Nucleus accumbens (tissue), 56 donors: ENCODE measurements around the gene CHURC1.

Source experiments
- DNase-seq, 56 donors: peaks; one replicate each; lab custom pipeline; 2025; lab: John Stamatoyannopoulos, UW

CHURC1 gene

GRCh38 chr14:64914237-64915028 lies at the start of gene CHURC1:
Gene CHURC1, plus strand, starts transcription at chr14:64914455. Its CDS starts 41 bp downstream, at chr14:64914496.
- DNase-seq = peak; percentile 73 to 99 (median 94)

- peak in 1 of 56 donors; percentile 4 for DNase-seq
Measured at GRCh38 chr14:64865109-64865508, 49.1 kb upstream of the CHURC1 start.

DNA sequence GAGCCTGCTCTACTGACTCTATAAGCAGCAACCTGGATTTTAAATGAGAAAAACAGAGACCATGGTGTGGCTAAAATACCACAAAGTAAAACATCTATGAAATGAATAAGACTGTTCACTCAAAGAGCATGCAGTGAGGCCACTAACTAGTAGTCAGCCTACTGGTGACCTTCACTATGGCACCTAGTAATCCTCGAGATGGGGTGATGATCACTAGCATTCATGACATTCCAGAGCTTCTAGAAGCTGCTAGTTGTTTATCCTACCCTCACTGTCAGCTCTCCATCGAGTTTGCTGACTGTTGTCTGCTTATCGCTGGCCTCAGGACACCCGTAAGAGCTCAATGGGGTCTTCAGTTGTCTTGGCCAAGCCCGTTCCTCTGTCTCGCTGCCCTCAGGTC lies 48.3 kb upstream of the CHURC1 start:
- DNase-seq = no peak

- DNase-seq = no peak
Measured at GRCh38 chr14:64867182-64867581, 47.1 kb upstream of the CHURC1 start.

DNA sequence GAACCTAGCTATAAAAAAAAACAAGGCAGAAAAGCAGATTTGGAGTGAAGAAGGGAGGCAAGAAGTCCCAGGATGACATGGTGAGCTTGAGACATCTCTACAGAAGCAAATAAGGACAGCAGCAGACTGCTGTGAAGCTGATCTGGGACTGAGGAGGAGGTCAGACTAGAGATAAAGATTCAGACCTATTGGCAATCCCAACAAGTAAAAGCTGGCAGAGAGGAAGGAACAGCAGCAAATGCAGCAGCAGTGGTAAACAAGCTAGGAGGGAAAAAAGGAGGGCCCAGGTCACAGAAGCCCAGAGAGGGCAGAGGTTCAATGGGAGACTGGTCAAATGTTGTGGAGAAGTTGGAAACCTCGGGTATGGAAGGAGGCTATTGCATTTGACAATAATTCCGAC lies 45.9 kb upstream of the CHURC1 start:
- no peak for DNase-seq

GRCh38 chr14:64868841-64869240 lies 45.4 kb upstream of the CHURC1 start:
- no peak for DNase-seq

DNA sequence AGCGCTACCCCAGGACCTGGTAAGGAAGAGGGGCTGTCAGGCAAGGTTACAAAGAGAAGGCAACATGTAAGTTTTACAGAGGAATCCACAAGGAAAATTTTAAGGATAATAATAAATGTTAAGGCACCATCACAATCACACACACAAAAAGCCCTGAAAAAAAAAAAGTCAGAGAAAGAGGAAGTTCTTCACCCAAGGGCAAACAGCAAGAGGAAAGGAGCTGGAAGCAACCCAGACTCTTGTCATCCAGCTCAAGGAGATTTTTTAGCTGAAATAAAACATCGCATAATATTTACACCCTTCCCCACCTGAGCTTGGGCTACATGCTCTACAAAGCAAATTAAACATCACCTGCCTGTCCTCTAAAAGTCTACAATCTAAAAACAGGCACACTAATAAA lies 44.1 kb upstream of the CHURC1 start:
- no peak for DNase-seq

DNA sequence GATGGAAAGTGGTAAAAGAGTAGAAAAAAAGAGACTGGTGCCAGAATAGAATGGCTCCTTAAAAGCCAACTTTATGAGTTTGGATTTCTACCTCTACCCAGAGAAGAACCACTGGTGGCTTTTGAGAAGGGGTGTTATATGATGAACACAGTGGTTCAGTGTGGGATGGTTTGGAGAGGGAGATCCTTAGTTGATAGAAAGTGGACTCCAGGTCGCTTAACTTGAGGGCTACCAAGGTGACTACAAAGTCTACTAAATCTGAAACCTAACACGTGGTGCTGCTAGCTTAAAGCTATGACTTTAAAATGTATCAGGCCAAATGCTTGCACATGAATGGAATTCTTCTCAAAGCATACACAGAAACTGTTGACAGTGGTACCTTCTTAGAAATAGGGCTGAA lies 42.9 kb upstream of the CHURC1 start:
- no peak for DNase-seq

DNA sequence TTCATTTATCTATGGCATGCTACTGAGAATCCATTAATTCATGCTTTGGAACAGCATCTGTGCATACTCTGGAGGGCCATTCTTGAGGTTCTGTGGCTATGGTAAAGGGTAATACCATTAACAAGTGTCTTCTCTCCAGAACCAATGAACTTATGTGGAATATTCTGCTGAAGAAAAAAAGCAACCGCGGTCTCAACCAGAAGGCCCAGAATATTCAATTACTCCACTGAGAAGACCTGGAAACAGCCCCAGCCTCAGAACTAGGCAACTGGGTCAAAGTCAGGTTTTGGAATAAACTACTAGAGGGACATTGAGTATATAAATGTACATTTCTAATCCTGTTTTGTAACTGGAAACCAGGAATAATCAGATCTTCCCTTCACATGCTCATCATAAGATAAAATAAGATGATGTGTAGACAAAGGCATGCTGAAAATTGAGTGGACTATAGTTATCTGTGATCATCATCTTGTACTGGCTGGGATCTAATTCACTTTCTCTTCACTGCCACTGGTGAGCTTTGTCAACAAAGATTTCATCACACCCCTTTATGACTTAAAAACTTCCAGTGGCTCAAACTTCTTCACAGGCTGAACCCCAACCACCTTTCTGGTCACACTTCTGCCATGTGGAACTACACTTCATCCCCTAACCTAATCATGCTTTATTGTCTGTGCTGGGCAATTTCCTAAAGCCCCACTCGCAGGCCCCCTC lies 40.6 kb upstream of the CHURC1 start:
- no peak for DNase-seq

DNA sequence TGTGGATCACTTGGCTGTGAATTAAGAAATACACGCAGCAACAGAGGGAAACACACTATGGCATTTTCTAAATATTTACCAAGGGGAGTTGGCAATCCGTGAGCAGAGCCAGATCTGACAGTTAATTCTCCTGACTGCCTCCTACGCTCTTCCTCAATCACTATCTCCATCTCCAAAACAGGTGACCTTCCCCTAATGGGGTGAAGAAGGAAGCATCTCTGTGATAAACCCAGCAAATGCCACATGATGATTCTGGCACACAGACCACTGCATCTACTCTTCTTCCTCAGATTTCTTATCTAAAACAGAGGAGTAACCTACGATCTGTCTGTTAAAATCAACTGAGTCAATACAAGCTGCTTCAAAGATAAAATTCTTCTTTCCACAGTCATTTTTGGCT lies 38.9 kb upstream of the CHURC1 start:
- no peak for DNase-seq

GRCh38 chr14:64877846-64878245 lies 36.4 kb upstream of the CHURC1 start:
- DNase-seq = no peak

DNA sequence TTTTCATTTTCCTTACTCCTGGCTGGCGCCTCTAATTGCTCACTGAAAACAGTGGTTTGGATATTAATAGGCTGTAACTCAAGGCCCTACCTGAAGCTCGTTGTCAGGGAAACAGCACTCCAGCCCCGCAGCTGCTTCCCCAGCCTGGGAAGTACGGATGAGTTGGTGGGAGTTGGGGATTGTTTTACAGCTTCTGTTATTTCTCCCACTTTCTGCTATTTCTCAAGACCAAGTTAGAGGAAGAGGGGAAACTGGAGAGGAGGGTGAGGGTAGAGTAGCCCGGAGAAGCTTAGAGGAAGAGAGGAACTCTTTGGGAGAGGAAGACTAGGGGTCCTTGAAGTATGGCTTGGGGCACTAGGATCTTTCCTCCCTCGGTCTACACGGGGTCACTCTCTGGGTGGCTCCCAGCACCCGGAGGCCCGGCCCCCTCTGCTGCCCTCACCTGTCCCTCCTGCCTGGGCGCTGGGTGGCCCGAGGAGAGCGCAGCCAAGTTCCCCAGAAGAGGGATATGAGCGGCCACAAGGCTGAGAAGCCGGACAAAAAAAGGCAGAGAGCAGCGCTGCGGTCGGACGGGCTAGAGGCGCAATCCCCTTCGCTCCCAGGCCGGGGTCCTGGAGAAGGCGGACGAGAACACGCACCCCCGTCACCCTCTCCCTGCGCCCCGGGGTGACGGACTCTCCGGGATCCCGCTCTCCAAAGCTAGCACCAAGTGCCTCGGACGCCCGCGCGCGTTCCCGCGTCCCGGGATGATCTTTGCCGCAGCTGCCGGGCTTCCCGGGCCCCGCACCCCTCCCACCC lies 35.2 kb upstream of the CHURC1 start:
- peak in 27 of 56 donors; percentile 5 to 72 (median 33) for DNase-seq

DNA sequence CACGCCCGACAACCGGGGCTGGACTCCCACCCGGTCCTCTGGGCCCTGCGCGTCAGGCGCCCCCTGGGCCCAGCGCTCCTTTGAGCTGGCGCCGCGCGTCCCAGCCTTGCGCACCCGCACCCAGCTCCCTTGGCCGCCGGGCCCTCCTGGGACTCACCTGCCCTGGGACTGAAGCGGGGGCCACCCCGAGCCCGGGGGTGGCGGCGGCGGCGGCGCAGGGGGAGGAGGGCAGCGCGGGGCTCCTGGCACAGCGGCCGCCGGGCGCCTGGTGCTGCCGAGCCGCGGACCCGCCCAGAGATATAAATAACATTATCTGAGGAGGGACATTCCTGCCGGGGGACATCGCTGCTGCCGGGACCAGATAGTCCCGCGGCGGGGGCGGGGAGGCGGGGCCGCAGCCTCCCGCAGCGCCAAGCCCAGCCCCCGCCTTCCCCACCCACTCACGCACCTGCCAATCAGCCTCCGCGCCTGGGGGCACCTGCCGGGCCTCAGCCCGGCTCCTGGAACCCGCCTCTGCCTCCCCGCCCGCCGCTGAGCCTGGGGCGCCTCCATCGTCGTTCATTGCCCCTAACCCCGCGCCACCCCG lies 34.5 kb upstream of the CHURC1 start, which contains the start of gene SPTB:
Gene SPTB (minus strand): TSS at position 273 of the 586 bp plus-strand sequence. CDS start 56,813 bp downstream, outside the sequence.
- DNase-seq = peak in 31 of 56 donors; percentile 8 to 75 (median 46)

- peak in 43 of 56 donors; percentile 5 to 80 (median 43) for DNase-seq
Measured at GRCh38 chr14:64880221-64881121, 33.8 kb upstream of the CHURC1 start.

DNA sequence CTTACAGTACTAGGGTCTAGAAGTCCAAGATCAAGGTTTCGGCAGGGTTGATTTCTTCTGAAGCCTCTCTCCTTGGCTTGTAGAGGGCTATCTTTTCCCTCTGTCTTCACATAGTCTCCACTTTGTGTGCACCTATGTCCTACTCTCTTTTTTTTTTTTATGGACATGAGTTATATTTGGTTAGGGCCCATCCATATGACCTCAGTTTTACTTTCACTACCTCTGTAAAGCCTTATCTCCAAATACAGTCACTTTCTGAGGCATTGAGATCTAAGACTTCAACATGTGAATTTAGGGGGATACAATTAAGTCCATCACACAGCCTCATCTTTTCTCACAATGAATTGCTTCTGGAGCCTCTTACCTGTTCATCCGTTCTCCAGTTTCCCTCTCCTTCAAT lies 28.7 kb upstream of the CHURC1 start:
- DNase-seq = no peak

DNA sequence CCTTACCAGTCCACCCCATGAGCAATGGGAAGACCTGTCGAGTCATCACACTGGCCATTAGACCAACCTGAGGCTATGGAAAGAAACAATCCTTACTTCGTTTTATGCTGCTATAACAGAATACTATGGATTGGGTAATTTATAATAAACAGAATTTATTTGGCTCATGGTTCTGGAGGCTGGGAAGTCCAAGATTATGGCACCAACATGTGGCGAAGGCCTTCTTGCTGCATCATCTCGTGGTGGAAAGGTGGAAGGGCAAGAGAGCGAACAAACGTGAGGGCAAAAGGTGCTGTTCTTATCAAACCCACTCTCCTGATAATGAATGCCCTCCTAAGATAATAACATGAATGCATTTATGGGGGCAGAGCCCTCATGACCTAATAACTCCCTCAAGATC lies 24.9 kb upstream of the CHURC1 start:
- no peak for DNase-seq

DNA sequence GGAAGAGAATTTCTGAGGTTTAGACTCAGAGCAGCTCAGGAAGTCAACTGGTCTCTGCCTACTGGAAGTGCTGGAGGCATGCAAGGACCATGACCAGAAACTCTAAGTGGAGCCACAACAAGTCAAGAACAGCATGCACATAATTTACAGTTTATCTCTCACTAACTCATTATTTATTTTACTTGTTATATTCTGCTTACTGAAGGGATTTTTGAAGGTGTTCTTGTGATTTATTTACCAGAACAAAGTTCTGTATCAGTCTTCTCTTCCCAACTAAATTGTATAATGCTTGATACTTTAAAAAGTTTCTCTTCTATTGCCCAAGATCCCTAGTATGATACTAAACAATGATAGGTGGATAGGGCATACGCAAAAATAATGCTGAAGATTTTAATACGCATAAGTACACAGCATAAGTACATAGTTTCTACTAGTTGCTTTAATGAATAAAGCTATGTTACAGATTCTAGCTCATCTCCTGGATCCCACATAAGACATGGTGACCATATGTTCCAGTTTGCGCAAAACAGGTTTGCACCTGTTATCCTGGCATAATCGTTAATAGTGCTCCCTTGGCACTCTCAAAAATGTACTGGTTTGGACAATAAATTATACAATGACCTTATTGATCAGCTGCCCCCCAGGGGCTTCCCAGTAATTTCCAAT lies 22.9 kb upstream of the CHURC1 start:
- no peak for DNase-seq

DNA sequence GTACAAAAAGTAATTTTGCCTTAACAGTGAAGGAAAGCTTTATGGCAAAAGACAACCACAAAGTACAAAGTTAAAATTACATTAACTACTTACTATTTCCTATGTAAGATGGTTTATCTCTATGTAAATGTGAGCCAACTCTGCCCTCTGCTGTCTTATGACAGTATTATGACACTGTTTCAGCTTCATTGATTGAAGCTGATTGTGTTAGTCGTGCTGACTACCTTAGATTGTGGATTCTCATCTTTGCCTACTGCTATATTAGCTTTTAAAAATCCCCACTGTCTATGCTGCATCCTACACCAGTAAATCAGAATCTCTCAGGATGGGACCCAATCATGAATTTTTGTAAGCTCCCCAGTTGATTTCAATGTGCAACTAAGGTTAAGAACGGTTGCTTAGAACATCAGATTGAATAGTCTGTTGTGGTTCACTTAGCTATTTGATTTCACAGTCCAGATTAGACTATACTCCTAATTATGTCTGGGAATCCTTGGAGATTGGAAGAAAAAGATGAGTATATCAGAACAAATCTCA lies 22.3 kb upstream of the CHURC1 start:
- DNase-seq = peak in 9 of 56 donors; percentile 1 to 45 (median 8)

GRCh38 chr14:64899958-64900357 lies 14.3 kb upstream of the CHURC1 start:
- DNase-seq = no peak
